ENCODE measurements around the gene FTO.

FTO gene

DNA sequence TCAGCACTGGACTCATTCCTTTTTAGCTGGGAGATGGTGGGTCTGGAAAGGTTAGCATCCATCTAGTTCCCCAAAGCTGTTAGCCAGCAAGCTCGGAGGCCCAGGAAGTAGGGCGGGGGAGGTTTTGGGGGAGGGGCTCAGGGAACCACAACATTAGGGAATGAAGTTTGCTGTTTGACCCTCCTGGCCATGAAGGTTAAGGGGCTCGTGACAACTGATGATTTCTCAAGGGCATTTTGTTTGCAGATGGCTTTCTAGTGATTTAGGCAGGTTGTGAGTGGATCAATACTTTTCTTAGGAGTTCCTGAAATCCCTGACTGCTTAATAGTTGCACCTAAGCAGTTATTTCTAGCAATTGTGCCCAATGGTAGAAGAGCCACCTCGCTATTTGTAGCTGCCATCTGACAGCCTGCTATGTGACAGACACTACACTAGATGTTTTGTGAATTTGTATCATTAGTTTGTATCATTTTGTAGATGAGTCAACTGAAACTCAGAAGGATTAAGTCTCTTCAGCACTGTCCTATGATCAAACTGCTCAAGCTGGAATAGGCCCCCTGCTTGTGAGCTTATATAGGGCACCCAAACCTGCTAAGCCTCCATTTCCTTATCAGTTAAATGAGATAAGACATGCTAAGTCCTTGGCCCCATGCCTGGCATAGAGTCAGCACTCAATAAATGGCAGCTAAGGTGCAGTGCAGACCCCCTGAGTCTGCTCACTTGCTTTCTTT is 436.3 kb downstream of the FTO start:
- DNase-seq = no peak

DNA sequence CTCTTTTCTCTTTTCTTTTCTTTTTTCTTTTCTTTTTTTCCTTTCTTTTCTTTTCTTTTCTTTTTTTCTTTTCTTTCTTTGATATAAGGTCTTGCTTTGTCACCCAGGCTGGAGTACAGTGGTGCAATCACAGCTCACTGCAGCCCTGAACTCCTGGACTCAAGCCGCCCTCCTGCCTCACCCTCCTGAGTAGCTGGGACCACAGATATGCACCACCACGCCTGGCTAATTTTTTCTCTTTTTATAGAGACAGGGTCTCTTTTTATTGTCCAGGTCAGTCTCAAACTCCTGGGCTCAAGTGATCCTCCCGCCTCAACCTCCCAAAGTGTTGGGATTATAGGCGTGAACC is 436.8 kb downstream of the FTO start:
- no peak for DNase-seq

DNA sequence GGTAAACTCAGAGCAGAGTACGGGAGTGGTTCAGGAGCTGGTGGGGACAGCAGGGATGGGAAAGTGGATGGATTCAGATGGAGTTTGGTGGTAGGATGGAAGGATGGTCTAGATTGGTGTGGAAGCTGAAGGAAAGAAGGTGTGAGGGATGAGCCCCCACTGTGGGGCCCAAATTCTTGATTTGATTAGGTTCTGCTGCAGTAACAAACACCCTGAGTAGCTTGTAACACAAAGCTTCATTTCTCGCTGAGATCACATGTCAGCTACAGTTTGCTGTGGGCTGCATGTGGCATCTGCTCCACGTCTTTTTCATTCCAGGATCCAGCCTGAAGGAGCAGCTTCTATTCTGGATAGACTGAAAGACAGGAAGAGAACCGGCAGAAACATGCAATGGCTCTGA is 438.8 kb downstream of the FTO start:
- no peak for DNase-seq

DNA sequence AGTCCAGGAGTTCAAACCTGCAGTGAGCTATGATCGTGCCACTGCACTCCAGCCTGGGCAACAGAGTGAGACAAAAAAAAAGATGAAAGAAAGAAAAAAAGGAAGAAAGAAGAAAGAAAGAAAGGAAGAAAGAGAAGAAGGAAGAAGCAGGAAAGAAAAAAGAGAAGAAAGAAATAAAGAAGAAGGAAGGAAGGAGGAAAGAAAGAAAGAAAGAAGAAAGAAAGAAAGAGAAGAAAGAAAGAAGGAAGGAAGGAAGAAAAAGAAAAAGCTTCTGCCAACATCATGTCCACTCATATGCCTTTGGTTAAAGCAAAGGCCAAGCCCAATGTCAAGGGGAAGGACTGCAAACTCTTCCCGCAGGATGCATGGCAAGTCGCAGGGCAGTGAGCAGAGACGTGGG is 439.5 kb downstream of the FTO start:
- no peak for DNase-seq

DNA sequence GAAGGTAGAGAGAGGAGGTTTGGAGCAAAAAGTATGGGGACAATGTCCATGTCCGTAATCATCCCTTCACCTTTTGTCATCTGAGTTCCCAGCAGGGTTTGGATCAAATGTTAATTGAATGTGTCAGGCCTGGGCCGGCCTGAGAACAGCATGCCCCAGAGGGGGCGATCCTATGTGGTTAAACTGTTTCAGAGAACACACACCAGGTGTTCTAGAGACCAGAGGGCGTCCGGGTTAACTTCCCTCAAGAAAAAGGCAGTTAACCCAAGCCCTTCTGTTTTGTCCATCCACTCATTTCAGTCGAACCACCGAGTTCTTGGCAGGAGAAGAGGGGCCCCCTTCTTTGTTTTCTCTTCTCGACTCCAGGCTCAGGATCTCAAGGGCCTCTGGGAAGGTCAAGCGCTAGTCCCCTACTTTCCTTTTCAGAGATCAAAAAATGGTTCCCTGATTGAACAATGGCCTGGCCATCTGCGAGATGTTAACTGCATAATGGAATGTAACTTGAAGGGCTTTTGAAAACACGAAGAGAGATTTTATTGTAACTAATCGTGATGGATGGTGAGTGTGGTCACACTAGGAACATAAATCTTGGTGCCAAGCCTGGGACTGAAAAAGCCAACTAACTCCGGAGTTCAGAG is 440.1 kb downstream of the FTO start:
- DNase-seq = no peak

DNA sequence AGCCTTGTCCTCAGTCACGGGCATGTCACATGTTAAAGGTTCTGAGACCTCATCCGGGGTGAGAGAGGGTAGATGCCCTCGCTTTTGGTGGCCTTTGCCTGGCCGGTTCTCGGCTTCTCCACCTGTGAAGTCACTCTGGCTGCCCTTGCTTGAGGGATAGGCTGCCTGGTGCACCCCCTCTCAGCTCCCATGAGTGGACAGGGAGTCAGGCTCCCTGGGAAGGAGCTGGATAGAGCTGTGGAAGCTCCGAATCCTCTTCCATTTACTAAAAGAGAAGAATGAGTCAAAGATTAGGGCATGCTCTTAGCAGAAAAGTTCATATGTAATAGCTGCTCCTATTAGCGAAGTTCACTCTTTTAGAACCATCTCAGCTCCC is 440.6 kb downstream of the FTO start:
- DNase-seq = no peak

DNA sequence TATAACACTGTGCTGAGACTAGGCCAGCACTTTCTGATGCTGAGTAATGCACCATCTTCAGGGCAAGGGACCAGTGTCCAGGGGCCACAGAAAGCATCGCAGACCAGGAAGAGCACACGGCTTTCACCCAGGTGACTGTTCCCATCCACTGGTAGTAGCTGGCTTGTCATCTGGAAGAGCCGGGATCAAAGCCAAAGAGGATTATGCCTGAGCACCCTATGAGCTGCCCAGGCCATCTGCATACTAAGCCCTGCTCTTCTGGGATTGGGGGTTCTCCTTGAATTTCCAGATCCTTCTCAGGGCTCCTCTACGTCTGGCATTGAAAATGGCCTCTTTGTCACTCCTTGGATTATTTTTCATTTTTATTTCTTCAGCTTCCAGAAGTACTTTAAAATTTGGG is 441.9 kb downstream of the FTO start:
- DNase-seq = peak in 1 of 2 experiments; percentile 1

DNA sequence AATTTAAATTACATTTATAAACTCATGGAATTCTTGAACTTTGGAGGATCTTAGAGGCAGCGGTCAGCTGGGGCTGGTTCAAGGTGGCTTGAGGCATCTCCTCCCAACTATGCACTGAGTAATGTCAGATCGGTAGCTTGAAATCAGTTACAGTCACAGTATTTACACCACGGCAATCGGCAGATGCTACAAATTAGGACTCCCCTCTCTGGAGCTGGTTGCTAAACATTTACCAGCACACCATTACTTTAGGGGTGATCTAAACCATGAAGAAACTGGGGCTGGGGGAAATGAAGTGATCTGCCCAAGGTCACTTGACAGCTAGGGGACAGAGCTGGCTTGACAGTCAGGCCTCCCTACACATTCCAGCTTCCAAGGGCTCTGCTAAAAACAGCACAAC is 445.0 kb downstream of the FTO start:
- DNase-seq = no peak

DNA sequence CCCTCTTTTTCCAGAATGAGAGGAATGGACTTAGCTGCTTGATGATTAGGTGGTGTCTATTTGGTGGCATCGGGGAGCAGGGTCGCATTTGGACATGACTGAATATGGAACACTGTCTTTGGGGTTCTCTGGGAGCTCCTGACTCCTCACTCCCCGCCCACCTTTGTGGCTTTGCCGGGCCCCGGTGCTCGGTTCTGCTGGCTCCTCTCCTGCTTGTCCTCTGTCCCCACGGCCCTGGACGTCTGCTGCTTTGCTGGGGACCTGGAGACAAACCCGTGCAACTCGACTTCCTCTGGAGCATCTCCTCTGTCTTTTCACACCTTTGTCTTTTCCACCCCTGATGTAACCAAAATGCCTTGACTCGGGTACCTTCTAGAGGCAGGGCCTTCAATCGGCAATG is 446.9 kb downstream of the FTO start:
- no peak for DNase-seq

DNA sequence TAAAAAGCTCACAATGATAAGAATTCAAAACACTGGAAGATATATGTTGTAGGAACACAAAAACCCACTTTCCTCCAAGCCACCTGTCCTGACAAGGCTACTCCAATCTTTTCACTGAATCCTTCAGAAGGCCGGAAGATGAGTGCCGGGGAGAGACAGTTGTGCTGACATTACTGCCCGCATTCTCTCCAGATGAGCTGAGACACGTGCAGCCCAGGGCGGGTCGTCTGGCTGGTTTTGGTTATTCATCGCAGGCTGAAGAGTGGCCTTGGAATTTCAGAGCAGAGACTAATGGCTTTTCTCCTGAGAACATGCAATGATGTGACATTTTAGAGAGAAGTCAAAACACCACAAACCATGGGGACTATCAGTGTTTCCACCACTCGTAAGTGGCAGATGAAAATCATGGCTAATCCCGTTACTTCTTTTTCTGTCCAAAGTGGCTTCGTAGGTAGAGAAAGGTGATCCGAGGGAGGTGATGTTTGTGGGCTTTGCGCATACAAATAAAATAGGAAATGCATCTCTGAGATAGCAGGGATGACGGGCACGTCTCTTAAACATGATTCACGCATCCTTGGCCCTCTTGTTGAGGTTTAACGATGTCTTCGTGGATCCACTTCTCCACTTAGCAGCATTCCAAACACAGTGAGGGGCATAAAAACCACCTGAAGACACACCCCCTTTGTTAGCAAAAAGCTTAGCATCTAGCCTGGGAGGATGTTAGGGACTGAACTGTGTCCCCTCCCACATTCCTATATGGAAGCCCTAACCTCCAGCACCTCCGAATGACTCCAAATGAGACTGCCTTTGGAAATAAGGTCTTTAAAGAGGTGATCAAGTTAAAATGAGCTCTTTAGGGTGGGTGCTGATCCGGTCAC is 448.6 kb downstream of the FTO start:
- DNase-seq = no peak

DNA sequence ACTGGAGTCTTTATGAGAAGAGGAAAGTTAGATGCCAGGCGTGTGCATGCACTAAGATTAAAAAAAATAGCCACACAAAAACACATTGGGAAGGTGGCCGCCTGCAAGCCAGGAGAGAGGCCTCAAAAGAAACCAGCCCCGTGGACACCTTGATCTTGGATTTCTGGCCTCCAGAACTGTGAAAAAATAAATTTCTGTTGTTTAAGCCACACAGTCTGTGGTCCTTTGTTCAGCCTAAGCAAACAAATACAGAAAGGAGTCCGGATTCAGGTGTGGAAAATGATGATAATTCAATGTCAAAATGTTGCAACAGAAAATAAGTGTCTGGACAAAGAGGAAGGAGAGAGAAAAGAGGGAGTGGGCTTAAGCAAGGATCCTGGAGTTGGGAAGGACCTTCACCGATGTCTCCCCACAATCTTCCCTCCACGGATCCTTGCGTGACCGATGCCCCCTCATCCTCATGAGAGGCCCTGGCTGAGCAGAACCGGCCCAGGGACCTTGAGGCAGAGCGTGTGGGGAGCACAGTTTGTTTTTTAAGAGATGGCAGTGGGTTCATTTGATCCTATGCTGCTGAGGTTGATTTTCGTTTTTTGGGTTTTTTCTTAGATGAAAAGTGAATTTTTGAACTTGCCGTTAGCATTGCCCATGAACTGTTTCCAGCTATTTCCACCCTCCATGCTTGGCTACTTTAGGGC is 449.4 kb downstream of the FTO start:
- DNase-seq = no peak

DNA sequence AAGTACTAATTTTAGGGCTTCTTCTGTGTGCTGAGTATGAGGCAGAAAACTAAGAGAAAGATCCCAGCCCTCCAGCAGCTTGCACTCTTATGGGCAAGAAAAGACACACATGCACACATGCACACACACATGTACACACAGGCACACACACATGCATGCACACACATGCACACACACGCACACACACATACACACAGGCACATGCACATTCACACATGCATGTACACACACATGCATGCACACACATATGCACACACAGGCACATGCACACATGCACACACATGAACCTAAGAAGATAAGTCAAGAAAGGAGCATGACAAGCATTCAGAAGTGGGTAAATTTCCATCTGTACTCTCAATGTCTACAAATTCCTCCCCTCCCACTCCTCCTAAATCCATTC is 452.4 kb downstream of the FTO start:
- DNase-seq = no peak

DNA sequence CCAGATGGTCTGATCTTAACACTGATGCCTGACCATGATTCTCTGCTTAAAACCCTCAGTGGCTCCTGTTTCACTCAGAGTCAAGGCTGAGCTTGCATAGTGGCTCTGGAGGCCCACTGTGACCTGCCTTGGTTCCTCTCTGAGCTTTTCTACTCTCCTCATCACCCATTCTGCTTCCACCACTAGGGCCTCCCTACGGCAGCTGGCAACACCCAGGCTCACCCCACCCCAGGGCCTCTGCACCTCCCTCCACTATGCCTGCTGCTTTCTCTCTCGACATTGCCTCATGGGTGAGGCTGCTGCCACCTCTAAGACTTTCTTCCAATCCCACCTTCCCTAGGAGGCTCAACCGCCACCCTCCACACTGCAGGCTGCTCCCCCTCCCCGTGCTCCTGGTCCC is 455.0 kb downstream of the FTO start:
- DNase-seq = no peak

DNA sequence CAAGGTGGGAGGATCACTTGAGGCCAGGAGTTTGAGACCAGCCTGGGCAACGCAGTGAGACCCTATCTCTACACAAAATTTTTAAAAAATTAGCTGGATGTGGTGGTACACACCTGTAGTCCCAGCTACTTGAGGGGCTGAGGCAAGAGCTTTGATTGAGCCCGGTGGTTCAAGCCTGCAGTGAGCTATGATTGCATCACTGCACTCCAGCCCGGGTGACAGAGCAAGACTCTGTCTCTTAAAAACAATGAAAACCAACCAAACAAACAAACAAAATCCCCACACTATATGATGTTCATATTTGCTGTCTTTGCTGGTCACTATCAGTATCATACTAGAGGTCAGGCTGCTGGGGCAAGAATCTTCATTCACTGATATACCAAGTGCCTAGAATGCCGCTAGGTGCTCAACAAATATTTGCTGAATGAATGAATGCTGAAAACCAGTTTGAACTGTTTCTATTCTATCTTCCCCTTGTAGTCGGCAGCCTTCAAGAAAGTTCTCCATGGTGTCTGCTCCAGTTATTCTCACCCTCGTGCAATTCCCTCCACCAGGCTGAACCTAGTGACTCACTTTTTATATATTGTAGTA is 455.6 kb downstream of the FTO start:
- DNase-seq = no peak

DNA sequence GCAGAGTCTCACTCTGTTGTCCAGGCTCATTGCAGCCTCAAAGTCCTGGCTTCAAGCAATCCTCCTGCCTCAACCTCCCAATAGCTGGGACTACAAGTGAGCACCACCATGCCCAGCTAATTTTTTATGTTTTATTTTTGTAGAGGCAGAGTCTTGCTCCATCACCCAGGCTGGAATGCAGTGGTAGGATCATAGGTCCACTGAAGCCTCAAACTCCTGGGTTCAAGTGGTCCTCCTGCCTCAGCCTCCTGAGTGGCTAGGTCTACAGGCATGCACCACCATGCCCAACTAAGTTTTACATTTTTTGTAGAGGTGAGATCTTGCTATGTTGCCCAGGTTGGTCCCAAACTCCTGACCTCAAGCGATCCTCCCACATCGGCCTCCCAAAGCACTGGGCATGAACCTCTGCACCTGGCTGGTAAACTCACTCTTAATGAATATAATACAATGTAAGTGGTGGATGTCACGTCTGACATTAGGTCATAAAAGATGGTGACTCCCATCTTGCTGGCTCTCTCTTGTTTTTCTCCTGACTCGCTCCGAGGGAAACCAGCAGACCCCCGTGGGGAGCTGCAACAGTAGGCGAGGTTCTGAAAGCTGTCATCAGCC is 456.4 kb downstream of the FTO start:
- no peak for DNase-seq

DNA sequence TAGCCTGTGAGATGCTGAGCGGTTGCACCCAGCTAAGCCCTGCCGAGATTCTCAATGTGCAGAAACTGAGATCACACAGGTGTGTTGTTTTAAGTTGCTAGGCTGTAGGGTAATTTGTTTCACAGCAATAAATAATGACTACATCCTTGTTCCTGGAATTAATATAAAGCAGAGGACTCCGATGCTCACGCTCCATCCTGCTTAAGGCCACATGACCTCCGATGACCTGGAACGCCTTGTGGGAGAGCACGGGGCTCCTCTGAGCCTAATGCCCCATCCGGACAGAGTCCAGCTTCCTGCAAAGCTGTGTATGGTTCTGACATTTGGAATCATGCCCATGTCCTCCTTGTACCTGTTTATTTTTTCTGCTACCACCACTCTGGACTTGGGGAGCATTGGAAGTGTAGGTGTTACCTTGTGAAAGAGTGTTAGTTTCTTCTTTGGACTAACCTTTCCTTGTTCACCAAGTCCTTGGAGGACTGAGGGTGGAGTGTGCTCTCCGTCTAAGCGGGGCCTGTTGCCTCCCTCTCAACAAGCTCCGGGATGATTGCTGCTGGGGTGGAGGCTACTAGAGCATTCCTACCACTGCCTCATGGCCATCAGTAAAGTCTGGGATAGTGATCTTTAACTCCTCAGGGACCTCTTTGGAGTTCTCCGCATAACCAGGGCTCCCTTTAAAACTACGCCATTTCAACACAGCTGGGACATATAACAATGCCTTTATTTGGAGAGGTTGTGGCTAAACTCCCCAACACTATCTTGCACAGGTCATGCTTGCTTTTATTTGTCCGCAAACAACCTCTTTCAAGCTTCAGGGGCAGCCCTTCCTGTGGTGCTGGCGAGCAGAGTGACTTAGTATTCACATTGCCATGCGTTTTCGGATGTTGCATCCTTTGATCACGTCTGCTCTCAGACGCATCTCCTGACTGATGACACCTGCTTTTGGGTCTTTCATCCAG is 457.3 kb downstream of the FTO start:
- no peak for DNase-seq

DNA sequence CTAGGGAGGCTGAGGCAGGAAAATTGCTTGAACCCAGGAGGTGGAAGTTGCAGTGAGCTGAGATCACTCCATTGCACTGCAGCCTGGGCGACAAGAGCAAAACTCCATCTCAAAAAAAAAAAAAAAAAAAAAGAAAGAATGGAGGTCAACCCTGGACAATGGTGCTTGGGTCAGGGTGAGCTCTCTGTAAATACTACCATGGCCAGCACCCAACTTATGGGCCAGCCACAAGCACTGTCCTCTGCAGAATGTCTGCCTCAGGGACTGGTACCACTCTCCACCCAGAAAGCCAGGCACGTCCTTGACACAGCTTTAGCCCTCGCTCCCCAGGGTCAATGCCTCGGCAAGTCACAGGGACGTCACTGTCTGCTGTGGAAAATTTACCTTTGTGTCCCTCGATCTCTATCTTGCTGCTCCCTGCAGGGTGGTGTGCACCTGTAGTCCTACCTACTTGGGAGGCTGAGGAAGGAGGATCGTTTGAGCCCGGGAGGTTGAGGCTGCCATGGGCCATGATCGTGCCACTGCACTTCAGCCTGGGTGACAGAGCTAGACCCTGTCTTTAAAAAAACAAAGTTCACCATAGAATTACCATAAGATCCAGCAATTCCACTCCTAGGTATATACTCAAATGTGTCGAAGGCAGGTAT is 459.4 kb downstream of the FTO start:
- DNase-seq = no peak

DNA sequence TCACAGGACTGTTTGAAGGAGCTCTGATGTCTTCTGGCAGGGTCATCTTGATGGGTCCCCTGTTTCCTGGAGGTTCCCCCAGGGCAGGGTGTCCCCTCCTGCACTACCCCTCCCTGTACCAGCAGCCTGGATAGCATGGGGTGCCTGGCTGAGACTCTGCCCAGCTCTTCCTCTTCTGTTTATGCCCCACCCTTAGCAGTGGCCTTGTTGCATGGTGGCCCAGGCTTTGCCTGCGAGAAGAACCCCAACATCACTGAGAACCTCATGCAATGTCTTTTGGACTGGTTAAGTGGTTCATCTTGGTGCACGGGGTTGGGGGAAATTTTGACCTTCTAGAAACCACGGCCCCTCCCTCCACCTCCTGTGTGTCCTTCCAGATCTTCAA is 460.8 kb downstream of the FTO start:
- no peak for DNase-seq

DNA sequence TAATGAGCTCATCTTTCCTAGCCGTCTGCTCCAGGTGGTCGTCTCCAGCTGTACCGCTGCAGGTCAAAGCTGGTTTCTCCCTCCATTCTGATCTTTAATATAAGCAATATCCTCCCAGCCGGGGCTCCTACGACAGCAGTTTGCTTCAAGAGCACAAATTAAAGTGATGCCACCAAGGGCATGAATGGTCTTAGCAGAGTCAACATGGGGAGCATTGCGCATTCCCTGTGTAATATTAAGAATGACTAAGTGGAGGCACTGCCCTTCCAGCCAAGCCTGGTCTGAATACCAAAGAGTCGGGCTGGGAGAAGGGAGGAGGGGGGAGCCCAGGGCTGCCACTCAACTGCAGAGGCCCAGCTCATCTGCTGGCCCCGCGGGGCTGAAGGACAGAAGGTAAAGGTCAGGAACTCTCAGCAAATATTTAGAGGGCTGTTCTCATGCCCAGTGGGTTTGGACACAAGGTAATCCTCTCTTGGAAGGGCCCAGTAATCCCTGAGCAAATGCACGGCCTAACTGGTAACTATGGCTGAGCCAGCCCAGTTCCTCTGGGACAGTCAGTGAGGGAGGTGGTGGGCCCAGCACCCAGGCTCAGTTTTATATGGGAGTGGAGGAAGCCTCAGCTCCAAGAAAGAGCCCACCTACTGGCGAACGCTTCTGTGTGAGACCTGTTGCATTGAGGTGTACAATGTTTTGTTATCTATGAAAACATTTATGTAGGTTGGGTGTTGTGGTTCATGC is 461.4 kb downstream of the FTO start:
- DNase-seq = no peak

Data from NCI-H446 (cell line).